GM18907 (cell line): Measurements from ENCODE around the gene CRHR1.

Source experiments
- ATAC-seq: cut with Tn5 transposase; IDR thresholded peaks from one replicate; pipeline ENCODE4 v1.9.1; 2021; ENCODE audit warnings: mild to moderate bottlenecking, moderate library complexity; ENCODE audit not compliant: unreplicated experiment

Gene CRHR1

GRCh38 chr17:45841186-45841585 is 57.1 kb downstream of the CRHR1 start:
- no peak for ATAC-seq

- ATAC-seq, result no peak
Measured at GRCh38 chr17:45841883-45842525, 57.9 kb downstream of the CRHR1 start.

GRCh38 chr17:45843722-45844121 is 59.6 kb downstream of the CRHR1 start:
- no peak for ATAC-seq

GRCh38 chr17:45844695-45845375 is 60.7 kb downstream of the CRHR1 start, which contains the start of gene SPPL2C:
SPPL2C (plus strand) TSS chr17:45844881; CDS start chr17:45844907, 26 bp downstream.
- ATAC-seq, result no peak

- ATAC-seq, result no peak
Measured at GRCh38 chr17:45845376-45846185, 61.5 kb downstream of the CRHR1 start.

- no peak for ATAC-seq
Measured at GRCh38 chr17:45846223-45846622, 62.1 kb downstream of the CRHR1 start.

- no peak for ATAC-seq
Measured at GRCh38 chr17:45846646-45847045, 62.5 kb downstream of the CRHR1 start.

- no peak for ATAC-seq
Measured at GRCh38 chr17:45847101-45847500, 63.0 kb downstream of the CRHR1 start.

- no peak for ATAC-seq
Measured at GRCh38 chr17:45847747-45848146, 63.6 kb downstream of the CRHR1 start.

GRCh38 chr17:45848405-45848804 is 64.3 kb downstream of the CRHR1 start:
- no peak for ATAC-seq

GRCh38 chr17:45848868-45849535 is 64.9 kb downstream of the CRHR1 start:
- no peak for ATAC-seq

- ATAC-seq, result no peak
Measured at GRCh38 chr17:45849536-45849990, 65.4 kb downstream of the CRHR1 start.

- no peak for ATAC-seq
Measured at GRCh38 chr17:45850011-45850410, 65.9 kb downstream of the CRHR1 start.

GRCh38 chr17:45850468-45850867 is 66.3 kb downstream of the CRHR1 start:
- no peak for ATAC-seq

GRCh38 chr17:45851022-45851421 is 66.9 kb downstream of the CRHR1 start:
- no peak for ATAC-seq

- ATAC-seq, result no peak
Measured at GRCh38 chr17:45851464-45851863, 67.3 kb downstream of the CRHR1 start.

- ATAC-seq, result no peak
Measured at GRCh38 chr17:45851873-45852272, 67.8 kb downstream of the CRHR1 start.

GRCh38 chr17:45852535-45853297 is 68.6 kb downstream of the CRHR1 start:
- no peak for ATAC-seq

GRCh38 chr17:45854209-45854608 is 70.1 kb downstream of the CRHR1 start:
- ATAC-seq, result no peak

GRCh38 chr17:45855691-45856336 is 71.7 kb downstream of the CRHR1 start:
- no peak for ATAC-seq
